Uterine smooth muscle cell (primary cell): ENCODE results near the gene CLRN2. TPM values are rescaled to one million over a fixed set of nuclear protein-coding genes. Genes with fewer than 3 reads are reported as not detected.

ENCODE experiments used
- total RNA-seq: library from RNA; depleted of rRNA; stranded (reverse); fragments of >200 nt; gene quantifications from 2 replicates; pipeline ENCODE4 v1.2.3, GENCODE V29; 2014

The CLRN2 gene
- not detected in 2 replicates for total RNA-seq

DNA sequence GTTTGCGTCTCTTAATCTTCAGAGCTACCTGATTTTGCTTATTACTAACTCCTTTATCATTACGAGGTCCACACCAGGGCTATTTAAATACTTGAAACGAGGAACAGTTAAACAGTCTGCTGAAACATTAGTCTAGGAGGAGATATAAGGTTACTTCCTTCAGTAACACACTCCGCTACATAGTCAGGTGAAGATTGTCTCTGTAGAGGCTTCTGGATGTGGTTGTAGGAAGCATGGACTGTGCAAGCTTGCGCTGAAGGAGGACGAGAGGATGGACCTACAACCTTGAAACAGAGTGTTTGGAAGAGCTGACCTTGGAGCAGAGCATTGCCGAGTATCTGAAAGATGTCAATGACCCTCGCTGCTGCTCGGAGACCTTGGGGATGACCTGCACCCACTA lies at the start of gene CLRN2:
Gene CLRN2 (plus strand): TSS at position 301 of the 400 bp plus-strand sequence. CDS start 102 bp downstream, outside the sequence.

DNA sequence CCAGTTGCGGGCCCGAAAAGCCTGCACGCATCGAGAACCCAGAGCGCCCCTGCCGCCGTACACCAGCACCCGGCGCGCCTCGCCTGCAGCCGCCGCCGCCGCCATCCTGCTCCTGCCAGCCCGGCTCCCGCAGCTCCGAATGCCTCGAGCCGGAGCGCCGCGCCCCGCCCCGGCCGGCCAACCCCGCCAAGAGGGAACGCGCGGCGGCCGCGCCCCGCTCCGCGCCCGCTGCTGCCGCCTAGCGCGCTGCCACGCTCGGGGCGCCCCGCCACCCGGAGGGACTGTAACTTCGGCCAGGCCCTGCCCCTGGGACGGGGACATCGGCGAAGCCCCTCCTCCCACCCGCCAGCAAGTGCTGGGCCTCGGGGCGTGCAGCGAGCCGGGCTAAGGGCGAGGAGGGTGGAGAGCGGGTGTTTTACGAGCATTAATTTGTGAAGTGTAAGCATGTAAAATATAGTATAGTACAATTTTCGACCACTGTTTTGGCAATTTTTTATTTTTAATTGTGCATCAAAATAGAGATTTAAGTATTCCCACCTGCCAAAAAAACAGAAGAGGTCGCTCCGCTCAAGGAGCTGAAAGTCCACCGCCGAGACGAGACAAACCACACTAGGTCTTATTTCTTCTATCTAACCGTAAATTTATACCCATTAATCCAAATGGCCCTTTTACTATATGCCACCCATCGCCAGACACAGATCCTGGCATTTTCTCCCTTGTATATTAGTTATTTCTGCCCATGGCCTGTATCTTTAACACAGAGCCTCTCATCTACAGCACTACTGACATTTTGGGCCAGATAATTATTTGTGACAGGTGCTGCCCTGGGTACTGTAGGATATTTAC lies 2.8 kb upstream of the CLRN2 start, which contains the start of gene QDPR:
Gene QDPR (minus strand): TSS at position 141 of the 846 bp plus-strand sequence. CDS start 36 bp downstream, at position 105.

Other genes starting within 250 kb of the CLRN2 start
- 44.9 and 49.9 TPM in 2 replicates for gene QDPR, start 3.1 kb upstream of the CLRN2 start, total RNA-seq
- 89.1 and 116 TPM in 2 replicates for gene LAP3, start 62.0 kb downstream of the CLRN2 start, total RNA-seq
- 13.6 and 14.1 TPM in 2 replicates for gene MED28, start 99.5 kb downstream of the CLRN2 start, total RNA-seq